ENCODE results near the gene GRIP2.

GRIP2 gene

DNA sequence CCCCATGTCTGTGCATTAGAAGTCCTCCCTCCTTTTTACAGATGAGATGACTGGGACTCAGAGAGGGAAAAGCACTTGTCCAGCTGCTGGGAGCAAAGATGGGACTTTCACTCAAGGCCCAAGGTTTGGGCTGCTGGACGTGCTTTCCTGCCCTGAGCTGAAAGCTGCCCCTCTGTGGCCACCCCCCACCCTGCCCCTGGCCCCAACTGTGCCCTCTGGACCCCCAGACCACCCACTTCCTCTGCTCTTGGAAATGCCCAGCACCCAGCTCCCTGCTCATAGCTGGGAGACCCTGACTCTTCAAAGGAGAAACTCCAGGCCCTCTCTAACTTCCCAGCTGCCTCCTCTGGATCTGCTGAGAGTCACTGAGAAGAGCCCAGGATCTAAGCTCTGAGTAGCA lies 20.7 kb downstream of the GRIP2 start:
- Histone ChIP-seq H3K9ac (ENCODE audit: low read length) (no peak overlapping the region), H3K79me1 (replicated peaks; ENCODE audit: low read length, poor library complexity, severe bottlenecking) (no peaks in the 10 kb centered on the region)
- 65% methylated on average over 1 of the region's 1 CpG for WGBS

DNA sequence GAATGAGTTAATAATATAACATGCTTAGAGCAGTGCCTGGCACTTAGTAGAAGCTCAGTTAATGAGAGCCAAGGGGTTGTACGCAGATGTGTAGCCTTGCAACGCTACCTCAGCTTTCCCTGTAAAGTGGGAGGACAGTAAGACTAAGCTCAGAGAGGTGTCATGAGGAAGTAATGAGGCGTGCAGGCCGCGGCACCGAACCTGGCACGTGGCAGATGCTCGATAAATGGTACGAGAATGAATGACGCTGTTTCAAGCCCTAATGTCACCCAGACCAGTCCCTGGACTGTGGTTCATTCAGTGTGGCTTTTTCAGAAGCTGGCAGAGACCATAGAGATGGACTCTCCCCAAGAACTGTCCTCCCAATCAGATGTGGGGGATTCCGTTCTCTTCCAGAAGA lies 21.2 kb downstream of the GRIP2 start:
- no peak overlapping the region for H3K4me3 ChIP-seq (ENCODE audit: insufficient read depth in 1 of 2, low read depth in 1 of 2, low read length in 2 of 2)
- H3K9ac ChIP-seq (ENCODE audit: low read length): no peak overlapping the region
- no peak for DNase-seq
- WGBS: 93% methylated on average over 11 of the region's 11 CpGs
- H2BK12ac ChIP-seq (ENCODE audit: low read length in 2 of 2): no peak overlapping the region
- H4K8ac ChIP-seq (ENCODE audit: low read length): no peak overlapping the region
- no peak overlapping the region for H4K91ac ChIP-seq (ENCODE audit: low read length)
- H2AK5ac ChIP-seq (ENCODE audit: low read length, severe bottlenecking): no peak overlapping the region
- H3K27me3 ChIP-seq (ENCODE audit: control insufficient read depth in 1 of 2, insufficient read depth in 1 of 2, low read length in 2 of 2): peaks cover 11 to 35% of the 10 kb centered on the region in 2 experiments
- H2BK15ac ChIP-seq (ENCODE audit: low read depth, poor library complexity, severe bottlenecking): no peak overlapping the region
- no peak overlapping the region for H3K4ac ChIP-seq (ENCODE audit: low read depth in 1 of 2, low read length in 2 of 2)
- H2BK5ac ChIP-seq (ENCODE audit: low read depth, low read length, poor library complexity, severe bottlenecking): no peak overlapping the region
- H2BK120ac ChIP-seq (ENCODE audit: low read depth, low read length): no peak overlapping the region
- no peak overlapping the region for H3K14ac ChIP-seq (ENCODE audit: low read length in 2 of 2)
- no peaks in the 10 kb centered on the region for H3K9me3 ChIP-seq (ENCODE audit: control insufficient read depth, low read length)
- H3K4me2 ChIP-seq (ENCODE audit: low read length, poor library complexity, severe bottlenecking): no peak overlapping the region
- H3K27ac ChIP-seq (ENCODE audit: low read length, poor library complexity, severe bottlenecking): no peak overlapping the region
- H3K36me3 ChIP-seq (ENCODE audit: control insufficient read depth in 1 of 2, insufficient read depth in 2 of 2, low read depth in 1 of 2, low read length in 2 of 2): no peaks in the 10 kb centered on the region
- peaks cover 3% of the 10 kb centered on the region for H3K4me1 ChIP-seq (ENCODE audit: control insufficient read depth, insufficient read depth, low read depth, low read length)
- no peak overlapping the region for H3K23ac ChIP-seq (ENCODE audit: low read length in 2 of 2)
- H3K18ac ChIP-seq (ENCODE audit: low read depth in 1 of 2, low read length in 2 of 2): no peak overlapping the region
- H2AFZ ChIP-seq (ENCODE audit: low read depth, low read length): no peak overlapping the region
- no peaks in the 10 kb centered on the region for H3K79me1 ChIP-seq (replicated peaks; ENCODE audit: low read length, poor library complexity, severe bottlenecking)

More for the DNA sequence above, 20.7 kb downstream of the GRIP2 start:
- Histone ChIP-seq H3K4me3 (ENCODE audit: insufficient read depth in 1 of 2, low read depth in 1 of 2, low read length in 2 of 2) (no peak overlapping the region), H4K8ac (ENCODE audit: low read length) (no peak overlapping the region), H4K91ac (ENCODE audit: low read length) (no peak overlapping the region), H3K36me3 (ENCODE audit: control insufficient read depth in 1 of 2, insufficient read depth in 2 of 2, low read depth in 1 of 2, low read length in 2 of 2) (no peaks in the 10 kb centered on the region), H2AK5ac (ENCODE audit: low read length, severe bottlenecking) (no peak overlapping the region), H3K14ac (ENCODE audit: low read length in 2 of 2) (no peak overlapping the region), H2BK15ac (ENCODE audit: low read depth, poor library complexity, severe bottlenecking) (no peak overlapping the region), H3K4me1 (ENCODE audit: control insufficient read depth, insufficient read depth, low read depth, low read length) (peaks cover 8% of the 10 kb centered on the region), H2BK5ac (ENCODE audit: low read depth, low read length, poor library complexity, severe bottlenecking) (no peak overlapping the region), H2AFZ (ENCODE audit: low read depth, low read length) (no peak overlapping the region), H3K9me3 (ENCODE audit: control insufficient read depth, low read length) (no peaks in the 10 kb centered on the region), H3K27me3 (ENCODE audit: control insufficient read depth in 1 of 2, insufficient read depth in 1 of 2, low read length in 2 of 2) (peaks cover 9 to 40% of the 10 kb centered on the region in 2 experiments), H2BK12ac (ENCODE audit: low read length in 2 of 2) (no peak overlapping the region), H3K4me2 (ENCODE audit: low read length, poor library complexity, severe bottlenecking) (no peak overlapping the region), H3K18ac (ENCODE audit: low read depth in 1 of 2, low read length in 2 of 2) (no peak overlapping the region), H2BK120ac (ENCODE audit: low read depth, low read length) (no peak overlapping the region), H3K4ac (ENCODE audit: low read depth in 1 of 2, low read length in 2 of 2) (no peak overlapping the region), H3K27ac (ENCODE audit: low read length, poor library complexity, severe bottlenecking) (no peak overlapping the region), H3K23ac (ENCODE audit: low read length in 2 of 2) (no peak overlapping the region)
- DNase-seq: no peak

DNA sequence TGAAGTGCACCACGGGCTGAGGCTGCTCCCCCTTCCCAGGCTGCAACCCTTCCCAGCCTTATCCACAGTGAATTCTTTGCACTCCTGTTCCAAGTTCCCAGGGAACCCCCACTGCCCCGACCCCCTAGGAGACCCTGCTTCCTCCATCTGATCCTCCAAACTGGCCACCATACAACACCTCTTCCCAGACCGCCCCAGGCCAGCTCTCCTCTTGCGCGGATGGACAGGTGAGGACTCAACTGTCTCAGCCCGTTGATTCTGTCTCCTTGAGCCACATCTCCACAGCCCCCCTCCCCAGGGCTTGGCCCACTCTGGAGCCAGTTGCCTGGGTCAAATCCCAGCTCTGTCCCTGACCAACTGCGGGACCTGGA lies 21.7 kb downstream of the GRIP2 start:
- Histone ChIP-seq H2AK5ac (ENCODE audit: low read length, severe bottlenecking) (no peak overlapping the region), H3K14ac (ENCODE audit: low read length in 2 of 2) (peak overlapping the region in 1 of 2 experiments; percentile 45), H2BK120ac (ENCODE audit: low read depth, low read length) (no peak overlapping the region), H4K91ac (ENCODE audit: low read length) (no peak overlapping the region), H2BK12ac (ENCODE audit: low read length in 2 of 2) (no peak overlapping the region), H3K4me2 (ENCODE audit: low read length, poor library complexity, severe bottlenecking) (no peak overlapping the region), H3K4me1 (ENCODE audit: control insufficient read depth, insufficient read depth, low read depth, low read length) (no peaks in the 10 kb centered on the region), H3K36me3 (ENCODE audit: control insufficient read depth in 1 of 2, insufficient read depth in 2 of 2, low read depth in 1 of 2, low read length in 2 of 2) (no peaks in the 10 kb centered on the region), H2BK15ac (ENCODE audit: low read depth, poor library complexity, severe bottlenecking) (no peak overlapping the region), H3K27me3 (ENCODE audit: control insufficient read depth in 1 of 2, insufficient read depth in 1 of 2, low read length in 2 of 2) (peaks cover 16 to 31% of the 10 kb centered on the region in 2 experiments), H2BK5ac (ENCODE audit: low read depth, low read length, poor library complexity, severe bottlenecking) (no peak overlapping the region), H3K23ac (ENCODE audit: low read length in 2 of 2) (no peak overlapping the region), H2AFZ (ENCODE audit: low read depth, low read length) (no peak overlapping the region), H3K27ac (ENCODE audit: low read length, poor library complexity, severe bottlenecking) (no peak overlapping the region), H3K9me3 (ENCODE audit: control insufficient read depth, low read length) (no peaks in the 10 kb centered on the region), H3K4ac (ENCODE audit: low read depth in 1 of 2, low read length in 2 of 2) (no peak overlapping the region), H3K4me3 (ENCODE audit: insufficient read depth in 1 of 2, low read depth in 1 of 2, low read length in 2 of 2) (no peak overlapping the region), H3K9ac (ENCODE audit: low read length) (no peak overlapping the region), H3K18ac (ENCODE audit: low read depth in 1 of 2, low read length in 2 of 2) (no peak overlapping the region), H3K79me1 (replicated peaks; ENCODE audit: low read length, poor library complexity, severe bottlenecking) (no peaks in the 10 kb centered on the region), H4K8ac (ENCODE audit: low read length) (no peak overlapping the region)
- 79% methylated on average over 7 of the region's 7 CpGs for WGBS
- DNase-seq: no peak

DNA sequence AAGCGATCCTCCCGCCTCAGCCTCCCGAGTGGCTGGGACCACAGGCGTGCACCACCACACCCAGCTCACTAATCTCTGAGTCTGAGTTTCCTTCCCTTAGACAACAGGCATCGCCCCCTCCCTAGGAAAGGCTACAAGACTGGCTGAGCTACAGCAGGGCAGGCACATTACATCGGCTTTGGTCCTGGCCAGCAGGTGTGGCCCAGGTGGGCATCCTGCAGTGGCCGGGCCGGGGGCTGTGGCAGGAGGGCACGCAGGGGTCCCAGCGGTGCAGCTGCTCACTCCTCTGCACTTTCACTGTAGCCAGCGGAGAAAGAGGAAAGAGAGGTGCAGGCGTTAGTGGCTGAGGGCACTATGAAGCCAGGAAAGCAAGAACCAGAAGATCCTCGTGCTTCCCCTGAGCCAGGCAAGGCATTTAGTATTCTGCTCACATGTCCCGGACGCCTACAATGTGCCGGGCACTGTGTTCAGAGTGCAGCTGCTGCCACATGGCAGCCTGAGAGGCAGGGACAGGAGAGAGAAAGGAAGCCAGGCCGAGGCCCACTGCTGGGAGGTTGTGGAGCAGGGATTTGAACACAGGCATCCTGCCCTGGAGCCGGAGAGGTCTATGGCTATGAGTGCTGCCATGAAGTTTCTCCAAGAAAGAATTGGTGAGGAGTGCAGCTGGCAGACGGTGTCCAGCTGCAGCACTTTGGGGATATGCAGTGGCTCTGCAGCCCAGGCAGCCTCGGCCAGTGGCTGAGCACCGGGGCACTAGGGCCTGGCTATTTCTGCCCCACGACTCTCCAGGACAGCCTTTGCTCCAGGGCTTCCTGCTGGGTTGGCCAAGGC lies 22.3 kb downstream of the GRIP2 start:
- Histone ChIP-seq H3K27me3 (ENCODE audit: control insufficient read depth in 1 of 2, insufficient read depth in 1 of 2, low read length in 2 of 2) (peaks cover 20 to 31% of the 10 kb centered on the region in 2 experiments), H2BK120ac (ENCODE audit: low read depth, low read length) (no peak overlapping the region), H3K4ac (ENCODE audit: low read depth in 1 of 2, low read length in 2 of 2) (no peak overlapping the region), H2AFZ (ENCODE audit: low read depth, low read length) (no peak overlapping the region), H2BK12ac (ENCODE audit: low read length in 2 of 2) (no peak overlapping the region), H3K4me3 (ENCODE audit: insufficient read depth in 1 of 2, low read depth in 1 of 2, low read length in 2 of 2) (no peak overlapping the region), H2BK15ac (ENCODE audit: low read depth, poor library complexity, severe bottlenecking) (no peak overlapping the region), H3K79me1 (replicated peaks; ENCODE audit: low read length, poor library complexity, severe bottlenecking) (no peaks in the 10 kb centered on the region), H2BK5ac (ENCODE audit: low read depth, low read length, poor library complexity, severe bottlenecking) (no peak overlapping the region), H3K14ac (ENCODE audit: low read length in 2 of 2) (peak overlapping the region in 1 of 2 experiments; percentile 45), H3K4me2 (ENCODE audit: low read length, poor library complexity, severe bottlenecking) (no peak overlapping the region), H4K91ac (ENCODE audit: low read length) (no peak overlapping the region), H2AK5ac (ENCODE audit: low read length, severe bottlenecking) (no peak overlapping the region), H3K36me3 (ENCODE audit: control insufficient read depth in 1 of 2, insufficient read depth in 2 of 2, low read depth in 1 of 2, low read length in 2 of 2) (no peaks in the 10 kb centered on the region), H3K27ac (ENCODE audit: low read length, poor library complexity, severe bottlenecking) (no peak overlapping the region), H3K9ac (ENCODE audit: low read length) (no peak overlapping the region), H3K23ac (ENCODE audit: low read length in 2 of 2) (no peak overlapping the region), H3K18ac (ENCODE audit: low read depth in 1 of 2, low read length in 2 of 2) (no peak overlapping the region), H4K8ac (ENCODE audit: low read length) (no peak overlapping the region), H3K4me1 (ENCODE audit: control insufficient read depth, insufficient read depth, low read depth, low read length) (no peaks in the 10 kb centered on the region), H3K9me3 (ENCODE audit: control insufficient read depth, low read length) (no peaks in the 10 kb centered on the region)
- no peak for DNase-seq
- WGBS: 84% methylated on average over 22 of the region's 22 CpGs

Measured in mesenchymal stem cell (in vitro differentiated cells and primary cell).